IMR-90 (cell line): ENCODE data around the gene PDLIM5. TPM values are rescaled to one million over a fixed set of nuclear protein-coding genes. Genes with fewer than 3 reads are reported as not detected.

Experiments used
- ATAC-seq: fragments of 200-7000 bp; cut with Tn5 transposase; 2 replicates; pipeline ENCODE4 v1.9.1; 2020; ENCODE audit warnings: low read depth, mild to moderate bottlenecking, moderate library complexity
- BruUV-seq: library from RNA; stranded (reverse); fragments of 400-500 nt; replicated peaks from 2 replicates; lab custom pipeline; 2021; lab: Mats Ljungman, UMichigan
- CTCF ChIA-PET: fragments of 300-600 bp; formaldehyde crosslinking; extraction: SDS; loops from one replicate; lab custom pipeline; 2021; ENCODE audit warnings: antibody characterized with exemption; lab: Yijun Ruan, JAX
- POLR2A ChIA-PET: fragments of 300-600 bp; sonication (Branson Sonifier 250); formaldehyde crosslinking; loops from one replicate; lab custom pipeline; 2022; ENCODE audit warnings: antibody characterized with exemption; ENCODE audit not compliant: unreplicated experiment; lab: Charles Lee
- DNase-seq: peaks from one replicate; pipeline ENCODE4 v3.0.0; 2013
- H2AFZ ChIP-seq: replicated peaks from 2 replicates; pipeline ENCODE3; 2013; ENCODE audit warnings: low read length, mild to moderate bottlenecking; ENCODE audit not compliant: poor library complexity
- H2AK5ac ChIP-seq: 2 replicates; pipeline ENCODE4 v1.6.1; 2013; ENCODE audit warnings: low read depth, low read length, inconsistent platforms
- H2AK9ac ChIP-seq: replicated peaks from 2 replicates; pipeline ENCODE3; 2013; ENCODE audit warnings: mild to moderate bottlenecking, low read depth, low read length, moderate library complexity; ENCODE audit not compliant: poor library complexity
- H2BK120ac ChIP-seq: 2 replicates; pipeline ENCODE4 v1.6.1; 2013; ENCODE audit warnings: low read depth, low read length, inconsistent platforms
- H2BK15ac ChIP-seq: 3 replicates; pipeline ENCODE4 v1.6.1; 2013; ENCODE audit warnings: low read depth, low read length, inconsistent platforms
- H2BK20ac ChIP-seq: 2 replicates; pipeline ENCODE4 v1.6.1; 2013; ENCODE audit warnings: low read depth, mild to moderate bottlenecking, inconsistent platforms, low read length, moderate library complexity
- H2BK5ac ChIP-seq: 2 replicates; pipeline ENCODE4 v1.6.1; 2013; ENCODE audit warnings: mild to moderate bottlenecking, low read depth, low read length, inconsistent platforms; ENCODE audit not compliant: poor library complexity, severe bottlenecking
- H3K14ac ChIP-seq: replicated peaks from 2 replicates; pipeline ENCODE4 v1.6.1; 2013; ENCODE audit warnings: low read depth, low read length, inconsistent platforms
- H3K18ac ChIP-seq: 2 replicates; pipeline ENCODE4 v1.6.1; 2013; ENCODE audit warnings: low read depth, low read length, control low read depth
- H3K23ac ChIP-seq: 2 replicates; pipeline ENCODE4 v1.6.1; 2013; ENCODE audit warnings: low read depth, low read length, inconsistent platforms
- H3K27ac ChIP-seq: 2 replicates; pipeline ENCODE4 v1.5.1; 2013; ENCODE audit warnings: mild to moderate bottlenecking, control low read depth, low read length; ENCODE audit not compliant: insufficient read depth
- H3K27me3 ChIP-seq: 2 replicates; pipeline ENCODE4 v1.6.1; 2013; ENCODE audit warnings: low read length; ENCODE audit not compliant: control insufficient read depth, insufficient read depth
- H3K36me3 ChIP-seq: 2 replicates; pipeline ENCODE4 v1.6.1; 2013; ENCODE audit warnings: low read length, mixed read lengths; ENCODE audit not compliant: control insufficient read depth, insufficient read depth
- H3K4ac ChIP-seq: 2 replicates; pipeline ENCODE4 v1.6.1; 2013; ENCODE audit warnings: low read depth, low read length, inconsistent platforms
- H3K4me1 ChIP-seq: 2 replicates; pipeline ENCODE4 v1.6.1; 2013; ENCODE audit warnings: low read length, mixed read lengths; ENCODE audit not compliant: control insufficient read depth, insufficient read depth
- H3K4me2 ChIP-seq: 2 replicates; pipeline ENCODE4 v1.6.1; 2013; ENCODE audit warnings: low read depth, mild to moderate bottlenecking, control low read depth, low read length, moderate library complexity
- H3K4me3 ChIP-seq: 2 replicates; pipeline ENCODE4 v1.5.1; 2013; ENCODE audit warnings: low read depth, mild to moderate bottlenecking, control low read depth, low read length, moderate library complexity; ENCODE audit not compliant: insufficient read depth
- H3K56ac ChIP-seq: 2 replicates; pipeline ENCODE4 v1.6.1; 2013; ENCODE audit warnings: low read length, inconsistent platforms; ENCODE audit not compliant: insufficient read depth; ENCODE audit errors: extremely low read depth
- H3K79me1 ChIP-seq, 2 experiments: 2 replicates each; pipeline ENCODE4 v1.6.1; 2013; ENCODE audit warnings: low read length in 2 of 2, inconsistent platforms in 1 of 2, low read depth in 1 of 2
- H3K9ac ChIP-seq: 2 replicates; pipeline ENCODE4 v1.6.1; 2013; ENCODE audit warnings: low read depth, low read length, control low read depth
- H3K9me1 ChIP-seq: 2 replicates; pipeline ENCODE4 v1.6.1; 2013; ENCODE audit warnings: low read length, inconsistent platforms; ENCODE audit not compliant: insufficient read depth
- H3K9me3 ChIP-seq: 2 replicates; pipeline ENCODE4 v1.6.1; 2013; ENCODE audit warnings: low read length; ENCODE audit not compliant: control insufficient read depth, insufficient read depth
- H4K20me1 ChIP-seq: 2 replicates; pipeline ENCODE4 v1.6.1; 2013; ENCODE audit warnings: low read length, inconsistent platforms; ENCODE audit not compliant: insufficient read depth
- H4K5ac ChIP-seq: 2 replicates; pipeline ENCODE4 v1.6.1; 2013; ENCODE audit warnings: mild to moderate bottlenecking, low read depth, low read length, control low read depth
- H4K8ac ChIP-seq, 2 experiments: 2 replicates each; pipeline ENCODE4 v1.6.1; 2013; ENCODE audit warnings: low read depth in 2 of 2, low read length in 2 of 2, control low read depth in 1 of 2, inconsistent platforms in 1 of 2
- H4K91ac ChIP-seq: 2 replicates; pipeline ENCODE4 v1.6.1; 2013; ENCODE audit warnings: low read depth, low read length, inconsistent platforms; ENCODE audit not compliant: insufficient read depth
- CHD1 ChIP-seq: IDR thresholded peaks from 2 replicates; pipeline ENCODE4 v1.6.1; 2012; ENCODE audit warnings: low read depth, low read length, improper control_type of control experiment
- MXI1 ChIP-seq: IDR thresholded peaks from 2 replicates; pipeline ENCODE4 v1.6.1; 2012; ENCODE audit warnings: low read depth, mild to moderate bottlenecking, low read length, moderate library complexity, borderline replicate concordance
- RAD21 ChIP-seq: IDR thresholded peaks from 2 replicates; pipeline ENCODE4 v1.6.1; 2012; ENCODE audit warnings: low read length, improper control_type of control experiment
- WGBS, 2 experiments: methylation state at CpG; one replicate each; pipeline versions ENCODE4 v1.1.5 to v1.1.7; 2013; ENCODE audit warnings: missing lambda C conversion rate in 2 of 2; ENCODE audit not compliant: insufficient read length in 1 of 2; ENCODE audit errors: extremely low coverage in 2 of 2; 5-methylcytosine and 5-hydroxymethylcytosine counted together
- dilution Hi-C: fragments of 300-500 bp; cut with HindIII; formaldehyde crosslinking; loops from one replicate; pipeline ENCODE4 v1.14.3; 2018; ENCODE audit warnings: low sequenced_read_pairs; ENCODE audit not compliant: unreplicated experiment
- in situ Hi-C: fragments of 300-500 bp; cut with MboI; formaldehyde crosslinking; loops from 3 replicates; pipeline ENCODE4 v1.14.3; 2019; ENCODE audit warnings: low sequenced_read_pairs, inconsistent platforms, mixed read lengths
- intact Hi-C: fragments of 100-400 bp; cut with micrococcal nuclease; formaldehyde crosslinking; loops from 2 replicates; pipeline ENCODE4 v1.10.0; 2022
- polyA plus RNA-seq, 3 experiments: library from polyadenylated mRNA; depleted of rRNA; stranded (reverse); fragments of >200 nt; gene quantifications; 2 replicates each; pipeline ENCODE4 v1.2.3, GENCODE V29; 2012; ENCODE audit warnings: low replicate concordance in 1 of 3
- total RNA-seq: library from RNA; depleted of rRNA; stranded (reverse); fragments of >200 nt; gene quantifications from 2 replicates; pipeline ENCODE4 v1.2.3, GENCODE V29; 2012

PDLIM5 gene
- total and polyA plus RNA-seq, 2 of the 4 experiments (the other 2 are of a cell fraction): 96.5 to 188 TPM

- no CpG with 5 or more reads among the region's 2 CpGs for WGBS, 2 experiments
These were observed 126.5 kb downstream of the PDLIM5 start for GRCh38 chr4:94578195-94578594.

More at GRCh38 chr4:94578195-94578594, 126.5 kb downstream of the PDLIM5 start:
- H2AK5ac ChIP-seq: no peak overlapping the region
- H3K9me1 ChIP-seq: peaks cover 4% of the 10 kb centered on the region; the same call in 1 of the 2 replicates
- no peak for DNase-seq
- CTCF ChIA-PET: interaction anchor here (0.6 to 1.5 kb wide), 2 partner anchors 19 to 171 kb away, joined by 3 to 5 read pairs; no protein-coding TSS in a partner anchor
- H3K36me3 ChIP-seq: peaks cover 4% of the 10 kb centered on the region
- no peaks in the 10 kb centered on the region for H3K9me3 ChIP-seq
- dilution Hi-C loops: no loop called here
- H2BK120ac ChIP-seq: no peak overlapping the region
- H3K4me2 ChIP-seq: no peak overlapping the region
- no peak overlapping the region for H3K4me3 ChIP-seq
- H3K4me1 ChIP-seq: peaks cover 17% of the 10 kb centered on the region
- H3K18ac ChIP-seq: no peak overlapping the region
- no peak for TF ChIP-seq CHD1
- TF ChIP-seq MXI1: 0 out of 2 replicates have a peak, but pooled peaks have one; percentile 23
- no peak for TF ChIP-seq RAD21
- no peak overlapping the region for H3K14ac ChIP-seq
- no TSS peak for BruUV-seq
- no peak overlapping the region for H2BK15ac ChIP-seq
- no peak for ATAC-seq
- no peak overlapping the region for H4K91ac ChIP-seq
- H3K4ac ChIP-seq: no peak overlapping the region
- H2AFZ ChIP-seq: no peak overlapping the region
- H4K8ac ChIP-seq: no peak overlapping the region
- no peak overlapping the region for H2BK5ac ChIP-seq
- no peak overlapping the region for H2BK20ac ChIP-seq
- peaks cover 21 to 28% of the 10 kb centered on the region in 2 experiments for H3K79me1 ChIP-seq
- no peak overlapping the region for H2AK9ac ChIP-seq
- no peak overlapping the region for H3K56ac ChIP-seq
- no peaks in the 10 kb centered on the region for H3K27me3 ChIP-seq
- in situ Hi-C loops: loop anchor here (25.0 kb wide), 1 partner anchor 766 kb away; no protein-coding TSS in a partner anchor
- H3K9ac ChIP-seq: no peak overlapping the region
- intact Hi-C loops: loop anchor here (5.0 kb wide), 2 partner anchors 126 to 171 kb away; partner anchors contain the start of gene PDLIM5
- H3K23ac ChIP-seq: no peak overlapping the region
- no peaks in the 10 kb centered on the region for H4K20me1 ChIP-seq
- no peak overlapping the region for H3K27ac ChIP-seq
- H4K5ac ChIP-seq: no peak overlapping the region
- POLR2A ChIA-PET: no interaction called here
